A673 (cell line): ENCODE measurements around the gene LDLRAD3. TPM values are rescaled to one million over a fixed set of nuclear protein-coding genes. Genes with fewer than 3 reads are reported as not detected.

Experiments
- BruUV-seq: library from RNA; stranded (reverse); fragments of 400-500 nt; replicated peaks from 2 replicates; lab custom pipeline; 2021; lab: Mats Ljungman, UMichigan
- CTCF ChIA-PET: fragments of 300-600 bp; sonication (Branson Sonifier 250); formaldehyde crosslinking; loops from one replicate; lab custom pipeline; 2022; ENCODE audit warnings: antibody characterized with exemption; lab: Charles Lee
- POLR2A ChIA-PET: fragments of 300-600 bp; sonication (Branson Sonifier 250); formaldehyde crosslinking; loops from one replicate; lab custom pipeline; 2022; ENCODE audit warnings: antibody characterized with exemption; ENCODE audit not compliant: low non-redundant PET; lab: Charles Lee
- DNase-seq: peaks from one replicate; pipeline ENCODE4 v3.0.0-alpha.2; 2015; ENCODE audit warnings: low spot score
- H3K27ac ChIP-seq: fragments of 200-600 bp; sonication (generic); 2 replicates; pipeline ENCODE4 v1.5.1; 2016; ENCODE audit warnings: mixed run types, low read depth, mild to moderate bottlenecking, mixed read lengths, antibody characterized with exemption, low read length; ENCODE audit not compliant: poor library complexity, severe bottlenecking
- H3K27me3 ChIP-seq: fragments of 200-600 bp; sonication (generic); replicated peaks from 2 replicates; pipeline ENCODE4 v1.6.1; 2017; ENCODE audit warnings: mixed run types, low read depth, mild to moderate bottlenecking, mixed read lengths, antibody characterized with exemption, low read length; ENCODE audit not compliant: insufficient read depth, poor library complexity
- H3K36me3 ChIP-seq: fragments of 200-600 bp; sonication (generic); 2 replicates; pipeline ENCODE4 v1.6.1; 2016; ENCODE audit warnings: mixed run types, mild to moderate bottlenecking, mixed read lengths, antibody characterized with exemption, low read length; ENCODE audit not compliant: insufficient read depth, poor library complexity, severe bottlenecking
- H3K4me1 ChIP-seq: fragments of 200-600 bp; sonication (generic); 2 replicates; pipeline ENCODE4 v1.6.1; 2017; ENCODE audit warnings: mixed run types, mild to moderate bottlenecking, mixed read lengths, antibody characterized with exemption, low read length; ENCODE audit not compliant: insufficient read depth, poor library complexity, severe bottlenecking
- H3K4me3 ChIP-seq: fragments of 200-600 bp; sonication (generic); 2 replicates; pipeline ENCODE4 v1.5.1; 2016; ENCODE audit warnings: low read depth, mixed run types, mild to moderate bottlenecking, mixed read lengths, low read length; ENCODE audit not compliant: poor library complexity, severe bottlenecking
- H3K9me3 ChIP-seq: fragments of 200-600 bp; sonication (generic); 2 replicates; pipeline ENCODE4 v1.6.1; 2016; ENCODE audit warnings: mixed run types, low read depth, mild to moderate bottlenecking, mixed read lengths, antibody characterized with exemption, low read length; ENCODE audit not compliant: poor library complexity, severe bottlenecking
- CTCF ChIP-seq: fragments of 300-800, 200-600 bp; sonication (generic); conservative IDR thresholded peaks from 2 replicates; pipeline ENCODE4 v1.5.1; 2017; ENCODE audit warnings: low read depth, mild to moderate bottlenecking, antibody characterized with exemption, low read length, moderate library complexity, mixed read lengths
- EZH2 ChIP-seq: fragments of 200-600 bp; sonication (generic); IDR thresholded peaks from 2 replicates; pipeline ENCODE4 v1.6.1; 2017; ENCODE audit warnings: borderline replicate concordance, low read depth, mild to moderate bottlenecking, mixed read lengths, antibody characterized with exemption, low read length; ENCODE audit not compliant: poor library complexity, severe bottlenecking
- intact Hi-C: fragments of 100-400 bp; cut with micrococcal nuclease; formaldehyde crosslinking; loops from one replicate; pipeline ENCODE4 v1.10.0; 2022; ENCODE audit not compliant: unreplicated experiment
- total RNA-seq: library from RNA; stranded (reverse); gene quantifications from 2 replicates; pipeline ENCODE4 v1.2.3, GENCODE V29; 2021

LDLRAD3 gene
- total RNA-seq, 1 experiment from 2014 or later: 13.1 TPM

GRCh38 chr11:36270701-36271100 lies 326.8 kb downstream of the LDLRAD3 start:
- TF ChIP-seq CTCF (no peak), EZH2 (no peak)

GRCh38 chr11:36271794-36272407 lies 328.0 kb downstream of the LDLRAD3 start:
- ChIA-PET POLR2A (no interaction called here), CTCF (interaction anchor here (1.4 kb wide), 1 partner anchor 140 kb away, joined by 3 read pairs; no protein-coding TSS in a partner anchor)
- no peaks in the 10 kb centered on the region for H3K9me3 ChIP-seq
- no peak overlapping the region for H3K4me3 ChIP-seq
- H3K4me1 ChIP-seq: no peaks in the 10 kb centered on the region
- intact Hi-C loops: no loop called here
- TF ChIP-seq EZH2: no peak
- peak; percentile 36 for TF ChIP-seq CTCF
- DNase-seq: no peak
- H3K27ac ChIP-seq: no peak overlapping the region
- BruUV-seq: no TSS peak
- no peaks in the 10 kb centered on the region for H3K27me3 ChIP-seq
- H3K36me3 ChIP-seq: no peaks in the 10 kb centered on the region

More at GRCh38 chr11:36270701-36271100, 326.8 kb downstream of the LDLRAD3 start:
- intact Hi-C loops: no loop called here
- POLR2A ChIA-PET: no interaction called here
- CTCF ChIA-PET: interaction anchor here (1.1 kb wide), 1 partner anchor 222 kb away, joined by 3 read pairs; no protein-coding TSS in a partner anchor
- DNase-seq: no peak
- H3K36me3 ChIP-seq: no peaks in the 10 kb centered on the region
- H3K4me1 ChIP-seq: no peaks in the 10 kb centered on the region
- H3K27me3 ChIP-seq: no peaks in the 10 kb centered on the region
- no peak overlapping the region for H3K27ac ChIP-seq
- no peak overlapping the region for H3K4me3 ChIP-seq
- no TSS peak for BruUV-seq
- H3K9me3 ChIP-seq: no peaks in the 10 kb centered on the region

- Histone ChIP-seq H3K36me3 (no peaks in the 10 kb centered on the region), H3K27ac (no peak overlapping the region), H3K4me1 (no peaks in the 10 kb centered on the region), H3K9me3 (no peaks in the 10 kb centered on the region), H3K27me3 (no peaks in the 10 kb centered on the region), H3K4me3 (no peak overlapping the region)
- POLR2A ChIA-PET: no interaction called here
- no TSS peak for BruUV-seq
- intact Hi-C loops: no loop called here
- TF ChIP-seq CTCF: no peak
- TF ChIP-seq EZH2: no peak
- CTCF ChIA-PET: interaction anchor here (0.9 to 1.4 kb wide), 2 partner anchors 142 to 451 kb away, joined by 3 to 5 read pairs; no protein-coding TSS in a partner anchor
- no peak for DNase-seq
Observed at GRCh38 chr11:36273110-36273509, 329.2 kb downstream of the LDLRAD3 start.
